MM.1S (cell line): Measurements from ENCODE around the gene NEFH.

ENCODE experiments used
- EZH2 ChIP-seq: fragments of 300-600 bp; sonication (generic); optimal IDR thresholded peaks from 2 replicates; pipeline ENCODE3; 2017; ENCODE audit warnings: low read depth, mild to moderate bottlenecking, antibody characterized with exemption, low read length, mixed read lengths
- TF ChIP-seq, protein P1 (sequence below): fragments of 300-600 bp; sonication (generic); IDR thresholded peaks from 2 replicates; pipeline ENCODE4 v1.5.1; 2016; ENCODE audit warnings: antibody characterized with exemption, low read length, mixed read lengths

DNA sequence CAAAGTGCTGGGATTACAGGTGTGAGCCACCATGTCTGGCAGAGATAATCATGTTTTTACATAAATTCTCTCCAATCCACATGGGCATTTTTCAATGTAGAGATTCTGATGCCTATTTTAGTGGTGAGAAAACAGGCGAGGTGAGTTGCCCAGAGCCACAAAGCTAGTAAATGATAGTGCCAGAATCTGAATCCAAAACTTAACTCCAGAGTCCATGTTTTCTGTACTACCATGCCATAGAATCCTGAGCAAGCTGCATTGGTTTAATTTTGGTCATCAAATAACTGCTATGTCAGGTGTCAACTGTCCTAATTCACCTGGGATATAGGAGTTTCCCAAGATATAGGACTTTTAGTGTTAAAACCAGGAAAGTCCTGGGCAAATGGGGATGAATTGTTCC, 13.6 kb downstream of the NEFH start:
- TF ChIP-seq, protein P1, sequence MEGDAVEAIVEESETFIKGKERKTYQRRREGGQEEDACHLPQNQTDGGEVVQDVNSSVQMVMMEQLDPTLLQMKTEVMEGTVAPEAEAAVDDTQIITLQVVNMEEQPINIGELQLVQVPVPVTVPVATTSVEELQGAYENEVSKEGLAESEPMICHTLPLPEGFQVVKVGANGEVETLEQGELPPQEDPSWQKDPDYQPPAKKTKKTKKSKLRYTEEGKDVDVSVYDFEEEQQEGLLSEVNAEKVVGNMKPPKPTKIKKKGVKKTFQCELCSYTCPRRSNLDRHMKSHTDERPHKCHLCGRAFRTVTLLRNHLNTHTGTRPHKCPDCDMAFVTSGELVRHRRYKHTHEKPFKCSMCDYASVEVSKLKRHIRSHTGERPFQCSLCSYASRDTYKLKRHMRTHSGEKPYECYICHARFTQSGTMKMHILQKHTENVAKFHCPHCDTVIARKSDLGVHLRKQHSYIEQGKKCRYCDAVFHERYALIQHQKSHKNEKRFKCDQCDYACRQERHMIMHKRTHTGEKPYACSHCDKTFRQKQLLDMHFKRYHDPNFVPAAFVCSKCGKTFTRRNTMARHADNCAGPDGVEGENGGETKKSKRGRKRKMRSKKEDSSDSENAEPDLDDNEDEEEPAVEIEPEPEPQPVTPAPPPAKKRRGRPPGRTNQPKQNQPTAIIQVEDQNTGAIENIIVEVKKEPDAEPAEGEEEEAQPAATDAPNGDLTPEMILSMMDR: no peak
- TF ChIP-seq EZH2: no peak
